Esophagus muscularis mucosa (tissue), 4 donors: Measurements from ENCODE around the gene BCL7A. TPM values are rescaled to one million over a fixed set of nuclear protein-coding genes. Genes with fewer than 3 reads are reported as not detected.

Source experiments
- DNase-seq: peaks from one replicate; pipeline ENCODE4 v3.0.0-alpha.2; 2017; ENCODE audit errors: extremely low spot score
- H3K27ac ChIP-seq, 4 donors: fragments of 200-600 bp; sonication (generic); replicated peaks in 1 of 4; 1 replicate in 3 of 4; 2 replicates in 1 of 4; pipeline ENCODE4 v1.5.1; 2016 to 2019; ENCODE audit warnings: mild to moderate bottlenecking in 1 of 4
- H3K27me3 ChIP-seq, 4 donors: fragments of 200-600 bp; sonication (generic); one replicate each; pipeline versions ENCODE4 v1.5.1 to v1.6.0; 2016 to 2019
- H3K36me3 ChIP-seq, 4 donors: fragments of 200-600 bp; sonication (generic); one replicate each; pipeline ENCODE4 v1.5.1; 2016 to 2019
- H3K4me1 ChIP-seq, 4 donors: fragments of 200-600 bp; sonication (generic); one replicate each; pipeline ENCODE4 v1.5.1; 2016 to 2019
- H3K4me3 ChIP-seq, 4 donors: fragments of 200-600 bp; sonication (generic); 1 replicate in 2 of 4; 2 replicates in 2 of 4; pipeline ENCODE4 v1.5.1; 2016 to 2019; ENCODE audit warnings: mild to moderate bottlenecking in 4 of 4, moderate library complexity in 1 of 4
- H3K9me3 ChIP-seq, 4 donors: fragments of 200-600 bp; sonication (generic); 1 replicate in 3 of 4; 2 replicates in 1 of 4; pipeline ENCODE4 v1.5.1; 2016 to 2019
- CTCF ChIP-seq, 3 experiments: fragments of 200-600 bp in 2 of 3; fragments of 450-650 bp in 1 of 3; sonication (generic) in 2 of 3; IDR thresholded peaks; one replicate each; pipeline ENCODE4 v1.5.1; 2017 to 2019; ENCODE audit warnings: antibody characterized with exemption in 3 of 3, mild to moderate bottlenecking in 2 of 3, moderate library complexity in 1 of 3
- EP300 ChIP-seq: sonication (generic); formaldehyde crosslinking; IDR thresholded peaks from one replicate; pipeline ENCODE4 v1.6.1; 2017; ENCODE audit warnings: antibody characterized with exemption
- POLR2A ChIP-seq: fragments of 450-650 bp; IDR thresholded peaks from one replicate; pipeline ENCODE4 v1.6.1; 2017; ENCODE audit warnings: antibody characterized with exemption, moderate library complexity, mild to moderate bottlenecking, low read depth
- POLR2AphosphoS5 ChIP-seq, 2 donors: sonication (generic); formaldehyde crosslinking; IDR thresholded peaks; one replicate each; pipeline ENCODE4 v1.6.1; 2017; ENCODE audit warnings: antibody characterized with exemption in 2 of 2
- WGBS: methylation state at CpG from one replicate; pipeline ENCODE4 v1.1.5; 2018; 5-methylcytosine and 5-hydroxymethylcytosine counted together
- intact Hi-C: fragments of 100-400 bp; cut with DNase I; formaldehyde crosslinking; loops from one replicate; pipeline ENCODE4 v1.15.1; 2023
- total RNA-seq, 4 donors: library from RNA; depleted of rRNA; stranded (reverse); fragments of >200 nt; gene quantifications; one replicate each; pipeline versions ENCODE4 v1.1.0 to v1.2.1, GENCODE V29; 2016

Gene BCL7A
- total RNA-seq, 4 donors from 2014 or later: 2.9 to 10.1 (median 6.3) TPM

- 88% methylated on average over 10 of the region's 10 CpGs for WGBS
- peaks cover 31 to 56% (median 47%) of the 10 kb centered on the region in 4 donors for H3K4me1 ChIP-seq
- H3K4me3 ChIP-seq: no peak overlapping the region
- H3K36me3 ChIP-seq: no peaks in the 10 kb centered on the region
- no peaks in the 10 kb centered on the region for H3K27me3 ChIP-seq
- H3K9me3 ChIP-seq: no peaks in the 10 kb centered on the region
- no peak for DNase-seq
- H3K27ac ChIP-seq: no peak overlapping the region
- intact Hi-C loops: no loop called here
- TF ChIP-seq POLR2A (no peak), EP300 (no peak), POLR2AphosphoS5 (IDR thresholded peaks at IDR 0.05) (no peak), CTCF (IDR thresholded peaks at IDR 0.05) (no peak)
Observed at GRCh38 chr12:122076743-122077495, 55.2 kb downstream of the BCL7A start.

- peak within 1 kb of the TSS; percentile 76 to 83 (median 80) for H3K4me3 ChIP-seq
- H3K9me3 ChIP-seq: no peaks in the 10 kb centered on the region
- peaks cover 32 to 57% (median 47%) of the 10 kb centered on the region in 4 donors for H3K4me1 ChIP-seq
- peak within 1 kb of the TSS; percentile 83 to 91 (median 88) for H3K27ac ChIP-seq
- no peaks in the 10 kb centered on the region for H3K36me3 ChIP-seq
- WGBS: 5% methylated on average over 23 of the region's 113 CpGs
- peak; percentile 98 for DNase-seq
- intact Hi-C loops: no loop called here
- peak; percentile 80 for TF ChIP-seq POLR2A
- TF ChIP-seq EP300: no peak
- TF ChIP-seq CTCF (IDR thresholded peaks at IDR 0.05): no peak
- peak; percentile 60 to 94 for TF ChIP-seq POLR2AphosphoS5 (IDR thresholded peaks at IDR 0.05)
- H3K27me3 ChIP-seq: no peaks in the 10 kb centered on the region
Observed at GRCh38 chr12:122078141-122079032, 56.7 kb downstream of the BCL7A start, which contains the start of gene MLXIP. Gene MLXIP, plus strand, starts transcription at chr12:122078756. Its CDS starts 98 bp downstream, at chr12:122078854.

GRCh38 chr12:122079033-122079531 lies 57.4 kb downstream of the BCL7A start:
- Histone ChIP-seq H3K4me1 (peaks cover 39 to 64% (median 53%) of the 10 kb centered on the region in 4 donors), H3K27me3 (no peaks in the 10 kb centered on the region), H3K4me3 (peak overlapping the region; percentile 76 to 83 (median 80)), H3K9me3 (no peaks in the 10 kb centered on the region), H3K36me3 (peaks cover 0 to 6% (median 3%) of the 10 kb centered on the region in 4 donors), H3K27ac (peak overlapping the region; percentile 83 to 91 (median 88))
- WGBS: 0% methylated on average over 13 of the region's 38 CpGs
- TF ChIP-seq POLR2A (no peak), POLR2AphosphoS5 (IDR thresholded peaks at IDR 0.05) (no peak), CTCF (IDR thresholded peaks at IDR 0.05) (no peak), EP300 (no peak)
- intact Hi-C loops: no loop called here
- DNase-seq: no peak

GRCh38 chr12:122079532-122080081 lies 57.9 kb downstream of the BCL7A start:
- Histone ChIP-seq H3K36me3 (peaks cover 0 to 11% (median 5%) of the 10 kb centered on the region in 4 donors), H3K27ac (peak overlapping the region; percentile 83 to 91 (median 88)), H3K9me3 (no peaks in the 10 kb centered on the region), H3K4me3 (peak overlapping the region; percentile 76 to 83 (median 80)), H3K27me3 (no peaks in the 10 kb centered on the region), H3K4me1 (peaks cover 43 to 69% (median 59%) of the 10 kb centered on the region in 4 donors)
- intact Hi-C loops: no loop called here
- 0% methylated on average over 10 of the region's 13 CpGs for WGBS
- TF ChIP-seq POLR2A: no peak
- no peak for TF ChIP-seq POLR2AphosphoS5 (IDR thresholded peaks at IDR 0.05)
- TF ChIP-seq CTCF (IDR thresholded peaks at IDR 0.05): no peak
- no peak for TF ChIP-seq EP300
- DNase-seq: no peak
